ENCODE measurements around the gene FGF22.

The FGF22 gene

DNA sequence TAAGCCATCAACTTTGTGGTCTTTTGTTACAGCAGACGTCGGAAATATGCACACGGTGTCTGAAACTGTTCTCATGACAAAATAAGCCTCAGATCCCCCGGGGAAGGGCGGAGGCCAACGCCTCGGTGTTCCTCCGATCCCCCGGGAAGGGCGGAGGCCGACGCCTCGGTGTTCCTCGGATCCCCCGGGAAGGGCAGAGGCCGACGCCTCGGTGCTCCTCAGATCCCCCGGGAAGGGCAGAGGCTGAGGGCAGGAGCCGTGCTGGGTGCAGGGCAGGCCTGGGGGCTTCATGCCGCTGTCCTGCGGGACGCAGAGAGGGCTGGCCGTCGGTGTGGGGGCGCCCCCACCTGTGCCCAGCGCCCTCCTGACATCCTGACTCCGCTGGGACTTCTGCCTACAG lies 4.7 kb downstream of the FGF22 start:
- DNase-seq (ENCODE audit: low spot score) = no peak

DNA sequence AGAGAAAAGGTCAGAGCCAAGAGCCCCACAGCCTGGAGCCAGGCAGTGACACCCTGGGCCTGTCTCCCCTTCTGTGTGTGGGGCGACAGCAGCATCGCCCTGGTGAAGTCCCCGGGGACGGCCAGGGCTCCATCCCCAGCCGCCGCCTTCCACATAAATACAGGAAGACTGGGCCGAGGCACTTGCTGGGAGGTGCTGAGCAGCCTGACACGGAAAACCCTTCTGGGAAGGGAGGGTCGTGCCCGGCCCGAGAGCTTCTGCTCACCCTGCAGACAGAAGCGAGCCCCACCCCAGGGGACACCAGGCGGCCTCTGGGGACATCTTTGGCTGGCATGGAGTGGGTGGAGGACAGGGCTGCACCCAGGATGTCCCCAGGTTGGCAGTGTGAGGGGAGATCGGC lies 5.1 kb downstream of the FGF22 start:
- DNase-seq (ENCODE audit: low spot score) = no peak

DNA sequence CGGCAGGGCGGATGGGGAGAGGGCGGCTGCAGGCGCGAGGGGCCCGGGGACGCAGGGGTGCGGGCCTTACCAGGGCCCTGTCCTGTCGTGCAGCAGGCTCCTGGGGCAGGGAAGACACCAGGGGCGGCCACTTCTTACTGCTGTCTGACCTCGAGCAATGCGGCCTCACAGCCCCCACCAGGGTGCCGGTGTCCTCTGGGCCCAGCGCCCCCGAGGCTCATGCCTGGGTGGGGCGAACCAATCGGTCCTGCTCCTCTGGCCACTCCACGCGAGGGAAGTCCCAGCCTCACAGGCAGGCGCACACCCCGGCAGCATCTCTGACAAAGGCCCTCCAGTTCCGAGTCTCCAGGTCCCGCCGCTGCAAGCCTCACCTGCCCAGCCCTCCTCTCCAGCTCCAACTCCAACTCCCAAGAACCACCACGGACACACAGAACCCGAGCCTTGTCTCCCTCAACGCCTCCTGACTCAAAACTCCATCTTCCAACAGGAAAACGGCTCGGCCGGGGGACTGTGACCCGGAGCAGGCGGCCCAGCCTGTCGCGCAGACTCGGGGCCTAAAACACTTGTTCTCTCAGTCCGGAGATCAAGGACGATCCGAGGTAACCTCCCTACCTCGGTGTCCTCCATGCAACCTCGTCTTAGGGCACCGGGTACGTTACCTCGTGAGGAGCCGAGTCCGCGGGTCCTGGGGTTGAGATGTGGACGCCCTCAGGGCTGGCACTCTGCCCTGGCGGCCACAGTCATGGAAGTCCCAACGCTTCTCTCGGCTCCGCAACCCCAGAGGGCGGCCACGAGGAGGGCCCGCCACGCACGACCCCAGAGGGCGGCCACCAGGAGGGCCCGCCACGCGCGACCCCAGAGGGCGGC lies 6.5 kb downstream of the FGF22 start:
- DNase-seq (ENCODE audit: low spot score) = no peak

DNA sequence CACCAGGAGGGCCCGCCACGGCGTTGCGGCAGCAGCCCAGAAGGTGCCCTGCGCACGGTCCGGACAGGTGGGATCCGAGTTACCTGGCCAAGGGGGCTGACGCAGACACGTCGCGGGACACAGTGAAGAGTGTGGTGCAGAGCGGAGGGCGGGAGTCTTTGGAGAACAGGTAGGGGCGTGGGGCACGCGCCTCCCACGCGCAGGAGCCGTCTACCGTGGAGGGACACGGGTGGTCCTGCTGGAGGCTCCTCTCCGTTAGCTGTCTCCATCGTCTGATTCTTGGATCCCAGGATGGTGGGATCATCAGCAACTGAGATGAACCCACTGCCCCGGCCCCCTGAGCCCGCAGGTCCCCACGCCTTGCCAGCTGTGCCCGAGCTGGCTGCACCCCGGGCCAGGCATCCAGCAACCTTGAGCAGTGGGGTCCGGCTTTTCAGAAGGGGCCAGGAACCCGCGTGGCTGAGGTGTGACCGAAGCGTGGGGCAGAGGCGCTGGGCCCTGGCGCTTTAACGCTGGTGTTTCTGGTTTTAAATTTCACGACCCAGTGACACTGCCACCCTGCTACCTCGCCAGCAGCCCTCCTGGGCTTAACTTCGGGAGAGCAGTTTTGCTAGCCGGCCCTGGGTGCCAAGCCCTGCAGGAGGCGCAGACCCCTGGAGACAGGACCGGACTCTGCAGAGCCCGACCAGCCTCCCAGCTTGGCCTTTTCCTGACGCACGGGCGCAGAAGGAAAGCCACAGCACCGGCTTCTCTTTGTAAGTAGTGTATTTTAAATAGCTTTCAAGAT lies 7.3 kb downstream of the FGF22 start:
- no peak for DNase-seq (ENCODE audit: low spot score)

DNA sequence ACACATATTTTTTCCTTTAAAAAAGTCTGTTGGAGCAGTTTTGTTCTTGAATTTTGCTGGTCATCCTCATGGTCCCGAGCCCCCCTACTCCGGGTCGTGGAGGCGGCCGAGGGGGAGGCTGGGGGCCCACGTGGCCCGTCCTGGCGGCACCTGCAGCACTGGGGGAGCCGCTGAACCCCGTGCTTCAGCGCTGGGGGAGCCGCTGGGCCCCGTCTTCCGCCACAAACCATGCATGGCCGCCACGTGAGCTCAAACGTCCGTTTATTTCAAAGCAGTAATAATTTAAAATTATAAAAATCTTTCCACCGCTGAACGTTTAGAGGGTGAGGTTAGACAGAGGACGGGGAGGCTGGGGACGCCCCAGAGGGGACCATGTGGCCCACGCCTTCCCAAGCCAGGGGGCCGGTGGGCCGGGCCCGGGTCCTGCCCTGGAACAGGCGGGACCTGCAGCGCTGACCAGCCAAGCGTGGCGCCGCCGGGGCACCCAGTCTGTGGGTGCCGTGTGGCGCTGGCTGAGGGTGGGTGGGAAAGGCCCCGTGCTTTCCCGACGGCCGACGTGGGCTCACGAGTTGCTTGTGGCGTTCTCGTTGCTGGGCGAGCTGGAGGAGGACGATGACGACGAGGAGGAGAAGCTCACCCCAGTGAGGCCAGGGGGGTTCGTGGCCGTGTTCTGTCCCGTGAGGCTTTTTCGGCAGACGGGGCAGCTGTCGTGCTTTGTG lies 8.0 kb downstream of the FGF22 start:
- no peak for DNase-seq (ENCODE audit: low spot score)

DNA sequence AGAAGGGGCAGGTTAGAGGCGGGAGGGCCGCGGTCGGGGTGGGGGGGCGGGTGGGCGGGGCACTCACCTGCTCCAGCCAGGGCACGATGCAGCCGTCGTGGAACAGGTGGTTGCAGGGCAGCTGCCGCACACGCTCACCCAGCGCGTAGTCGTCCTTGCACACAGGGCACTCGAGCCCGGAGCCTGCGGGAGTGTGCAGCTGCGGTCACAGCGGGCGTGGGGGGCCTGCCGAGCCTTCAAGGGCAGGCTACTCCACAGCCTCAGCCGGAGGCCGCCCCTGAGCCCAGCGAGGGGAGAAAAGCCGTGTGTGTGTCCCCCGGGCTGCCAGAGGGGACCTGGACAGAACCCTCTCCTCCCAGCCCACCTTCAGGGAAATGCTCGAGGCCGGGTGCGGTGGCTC lies 8.6 kb downstream of the FGF22 start:
- no peak for DNase-seq (ENCODE audit: low spot score)

DNA sequence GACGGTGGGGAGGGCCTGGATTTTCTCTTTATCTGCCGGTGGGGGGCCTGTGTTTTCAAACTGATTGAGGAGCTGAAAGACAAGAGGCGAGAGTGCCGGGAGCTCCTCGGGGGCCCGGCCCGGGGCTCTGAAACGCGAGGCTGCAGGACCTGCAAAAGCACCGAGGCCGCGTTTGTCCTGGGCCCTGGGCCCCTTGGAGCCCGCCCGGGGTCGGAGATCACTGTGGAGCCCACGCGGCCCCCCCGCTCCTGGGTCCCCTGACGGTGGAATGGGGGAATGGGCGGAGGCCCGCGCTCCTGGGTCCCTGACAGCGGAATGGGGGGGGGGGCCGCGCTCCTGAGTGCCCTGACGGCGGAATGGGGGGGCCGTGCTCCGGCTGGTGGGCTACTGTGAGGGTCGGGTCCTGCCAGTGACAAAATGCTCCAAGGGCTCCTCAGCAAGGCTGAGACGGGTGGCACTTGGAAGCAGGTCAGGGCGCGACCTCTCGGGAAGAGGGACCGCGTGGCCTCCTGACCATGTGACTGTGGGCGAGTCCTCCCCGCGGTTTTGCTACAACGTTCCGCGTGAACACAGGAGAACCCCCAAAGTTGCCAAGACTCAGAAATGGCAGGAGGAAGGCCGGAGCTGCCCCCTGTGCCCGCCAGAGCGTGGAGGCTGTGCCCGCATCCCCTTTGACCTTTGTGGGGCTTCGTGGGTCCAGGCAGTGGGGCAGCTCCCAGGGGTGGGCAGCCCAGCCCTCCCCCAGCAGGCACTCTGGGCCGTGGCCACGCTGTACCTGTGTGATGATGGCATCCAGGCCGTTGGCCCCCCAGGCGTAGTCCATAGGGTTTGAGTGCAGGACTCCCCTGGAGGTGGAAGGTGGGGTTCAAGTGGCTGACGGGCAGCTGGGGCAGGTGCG lies 9.5 kb downstream of the FGF22 start:
- no peak for DNase-seq (ENCODE audit: low spot score)

DNA sequence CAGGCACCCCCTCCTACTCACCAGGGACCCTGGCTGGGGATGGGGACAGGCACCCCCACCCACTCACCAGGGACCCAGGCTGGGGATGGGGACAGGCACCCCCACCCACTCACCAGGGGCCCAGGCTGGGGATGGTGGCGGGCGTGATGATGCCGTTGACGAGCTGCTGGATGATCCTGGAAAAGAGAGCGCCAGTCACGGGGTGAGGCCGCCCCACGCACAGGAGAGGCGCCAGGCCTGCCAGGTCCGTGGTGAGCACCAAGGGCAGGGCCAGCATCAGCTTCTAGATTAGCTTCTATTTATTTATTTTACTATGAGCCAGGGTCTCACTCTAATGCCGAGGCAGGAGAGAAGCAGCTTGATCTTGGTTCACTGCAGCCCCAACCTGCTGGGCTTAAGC lies 10.4 kb downstream of the FGF22 start:
- no peak for DNase-seq (ENCODE audit: low spot score)

DNA sequence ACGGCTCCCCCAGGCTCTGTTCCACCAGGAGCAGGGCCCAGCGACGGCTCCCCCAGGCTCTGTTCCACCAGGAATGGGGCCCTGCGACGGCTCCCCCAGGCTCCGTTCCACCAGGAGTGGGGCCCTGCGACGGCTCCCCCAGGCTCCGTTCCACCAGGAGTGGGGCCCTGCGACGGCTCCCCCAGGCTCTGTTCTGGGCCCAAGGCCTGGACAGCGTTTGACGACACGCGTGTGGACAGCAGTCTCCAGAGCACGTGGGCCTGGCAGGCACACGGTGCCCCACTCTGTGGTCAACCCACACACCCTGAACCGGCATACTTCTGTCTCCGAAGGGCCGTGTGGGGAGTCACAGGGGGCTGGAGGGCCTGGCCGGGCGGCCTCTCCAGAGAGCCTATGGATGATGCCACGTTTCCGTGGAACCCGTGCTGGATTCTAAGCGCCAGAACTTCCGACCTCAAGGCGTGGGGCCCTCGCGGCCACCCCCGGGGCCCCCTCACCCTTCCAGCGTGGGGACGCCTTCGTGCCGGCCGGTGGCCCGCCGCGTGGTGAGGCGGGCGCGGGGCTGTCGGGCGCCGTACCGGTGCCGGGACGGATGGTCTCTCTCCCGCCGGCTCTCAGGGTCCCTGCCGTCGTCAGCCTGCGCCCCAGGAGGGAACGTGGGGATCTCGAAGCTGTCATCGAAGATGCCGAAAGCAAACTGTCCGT lies 11.6 kb downstream of the FGF22 start:
- no peak for DNase-seq (ENCODE audit: low spot score)

DNA sequence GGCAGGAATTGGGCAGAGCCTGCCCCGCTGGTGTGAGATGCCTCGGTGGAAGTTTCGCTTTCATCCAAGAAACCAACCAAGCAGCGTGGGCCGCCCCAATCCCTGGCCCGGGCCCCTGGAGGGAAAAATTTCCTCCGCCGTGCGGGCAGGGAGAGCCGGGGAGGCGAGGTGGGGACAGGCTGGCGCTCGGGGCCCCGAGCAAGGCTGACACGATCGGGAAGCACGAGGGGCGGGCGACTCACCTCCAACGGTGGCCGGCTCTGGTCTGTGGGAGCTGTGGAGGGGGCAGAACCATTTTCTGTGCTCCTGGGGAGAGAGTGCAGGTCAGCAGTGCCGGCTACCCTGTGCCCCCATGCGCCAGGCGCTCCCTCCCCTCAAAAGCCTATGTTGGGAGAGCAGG lies 12.3 kb downstream of the FGF22 start:
- DNase-seq (ENCODE audit: low spot score) = no peak

DNA sequence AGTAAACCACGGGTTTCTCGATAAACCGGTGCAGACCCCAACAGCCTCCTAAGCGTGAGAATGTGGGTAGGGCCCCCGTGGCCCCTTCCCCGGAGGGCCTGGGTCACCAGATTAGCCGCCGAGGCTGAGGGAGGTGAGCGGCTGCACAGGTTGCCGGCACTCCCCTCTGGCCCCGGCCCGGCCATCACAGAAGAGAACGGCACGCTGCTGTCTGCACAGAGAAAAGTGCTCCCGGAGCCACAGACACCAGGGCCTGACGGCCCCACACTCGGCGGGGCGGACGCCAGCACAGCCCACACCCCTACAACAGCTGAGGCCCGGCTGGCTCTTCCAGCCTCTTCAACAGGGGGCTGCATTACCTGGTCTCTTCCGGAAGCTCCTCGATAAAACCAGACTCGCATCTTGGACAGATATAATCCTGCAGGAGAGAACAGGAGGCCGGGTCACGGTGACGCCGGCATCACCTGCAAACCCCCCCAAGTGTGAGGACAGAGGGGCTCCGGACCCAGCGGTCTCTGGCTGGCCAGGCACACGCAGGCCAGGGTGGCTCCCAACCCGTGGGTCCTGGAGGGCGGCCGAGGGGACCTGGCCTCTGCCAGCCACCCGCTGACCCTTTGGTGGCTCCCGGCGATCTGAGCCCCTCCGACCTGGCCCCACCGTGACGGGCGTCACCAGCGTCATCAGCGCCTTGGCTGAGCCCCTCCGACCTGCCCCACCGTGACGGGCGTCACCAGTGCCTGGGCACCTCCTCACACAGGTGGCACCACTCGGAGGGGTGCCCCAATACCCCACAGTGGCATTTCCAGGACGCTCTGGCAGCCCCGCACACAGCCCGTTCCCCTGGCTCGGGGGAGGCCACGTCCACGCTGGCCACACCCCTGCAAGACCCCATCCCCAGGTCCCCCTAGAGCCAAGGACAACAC lies 13.0 kb downstream of the FGF22 start:
- DNase-seq (ENCODE audit: low spot score) = no peak

DNA sequence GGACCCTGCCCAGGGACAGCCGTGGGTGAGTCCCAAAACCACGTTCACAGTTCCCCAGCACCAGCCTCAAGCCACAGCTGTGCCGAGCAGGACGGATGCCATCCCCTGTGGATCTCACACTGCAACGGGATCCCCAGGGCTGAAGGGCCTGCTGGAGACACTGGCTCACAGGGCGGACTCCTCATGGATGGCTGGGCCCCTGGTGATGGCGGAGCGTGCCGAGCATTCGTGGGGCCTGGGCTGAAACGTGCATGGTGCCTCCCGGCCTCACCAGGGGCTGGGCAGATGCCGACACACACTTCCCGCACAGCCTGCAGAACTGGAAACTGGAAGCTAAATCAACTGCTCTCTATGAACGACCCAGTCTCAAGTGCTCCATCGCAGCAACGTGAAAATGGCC lies 13.7 kb downstream of the FGF22 start:
- DNase-seq (ENCODE audit: low spot score) = no peak

DNA sequence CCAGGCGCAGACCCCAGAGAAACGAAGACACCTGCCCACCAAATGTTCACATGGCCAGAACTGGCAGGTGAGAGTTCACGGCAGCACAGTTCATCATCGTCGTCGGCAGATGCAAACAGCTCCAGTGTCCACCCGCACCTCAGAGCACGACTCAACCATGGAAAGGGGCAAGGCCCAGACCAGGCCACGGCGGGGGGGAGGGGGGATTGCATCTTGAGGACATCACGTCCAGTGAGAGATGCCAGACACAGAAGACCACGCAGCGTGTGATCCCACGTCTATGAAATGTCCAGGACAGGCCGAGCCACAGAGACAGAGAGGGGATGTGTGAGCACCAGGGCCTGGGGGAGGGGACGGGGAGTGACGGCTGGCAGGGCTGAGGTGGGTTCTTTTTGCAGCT lies 16.0 kb downstream of the FGF22 start:
- DNase-seq (ENCODE audit: low spot score) = no peak

DNA sequence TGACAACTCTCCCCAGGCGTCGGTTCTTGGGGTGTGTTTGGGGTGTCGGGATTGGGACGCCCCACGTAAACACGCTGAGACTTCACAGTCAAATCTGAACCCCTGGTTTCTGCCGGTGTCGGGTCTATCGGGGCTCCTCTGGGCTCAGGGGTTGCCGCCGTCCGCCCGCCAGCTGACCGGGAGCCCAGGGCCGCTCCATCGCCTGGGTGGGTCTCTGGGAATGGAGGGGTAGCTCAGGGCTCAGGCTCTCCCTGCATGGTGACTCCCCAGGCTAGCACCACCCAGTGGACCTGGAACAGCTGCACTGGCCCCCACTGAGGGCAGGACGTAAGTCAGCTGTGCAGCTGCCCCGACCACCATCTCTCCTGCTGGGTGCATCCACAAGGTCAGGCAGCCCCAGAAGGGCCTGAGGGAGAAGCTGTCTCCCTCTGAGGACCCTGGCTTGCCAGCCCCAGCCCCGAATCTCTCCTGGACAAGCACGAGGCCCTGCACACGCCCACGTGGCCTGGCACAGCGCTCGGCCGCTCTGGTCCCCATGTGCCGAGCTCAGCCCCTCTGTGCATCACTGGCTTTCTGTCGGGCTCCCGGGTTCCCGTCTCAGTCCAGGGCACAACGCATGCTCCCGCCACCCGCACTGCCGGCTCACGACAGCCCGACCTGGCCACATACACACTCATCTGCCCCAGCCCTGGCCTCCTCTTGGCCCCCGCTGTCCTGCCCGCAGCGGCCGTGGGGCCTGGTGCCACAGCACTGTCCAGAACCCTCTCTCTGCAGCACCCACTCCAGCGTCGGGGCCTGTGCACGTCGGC lies 17.3 kb downstream of the FGF22 start:
- no peak for DNase-seq (ENCODE audit: low spot score)

DNA sequence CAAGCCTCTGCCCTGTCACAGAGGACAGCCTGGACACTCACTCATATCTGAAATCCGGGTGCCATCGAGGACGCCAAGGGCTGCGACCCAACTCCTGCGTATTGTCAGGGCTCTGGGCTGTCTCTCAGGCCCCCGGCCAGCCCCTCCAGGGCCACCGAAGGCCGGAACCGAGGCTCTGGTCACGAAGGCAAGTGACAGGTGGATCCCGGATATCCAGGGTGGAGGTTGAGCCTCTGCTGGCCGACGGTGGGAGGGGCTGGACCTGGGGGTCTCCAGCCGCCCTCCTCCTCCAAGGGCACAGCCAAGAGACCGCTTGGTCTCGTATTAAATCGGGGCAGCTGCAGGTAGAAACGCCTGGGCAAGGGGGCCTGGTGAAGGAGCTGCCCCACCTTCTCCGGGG lies 17.9 kb downstream of the FGF22 start:
- no peak for DNase-seq (ENCODE audit: low spot score)

DNA sequence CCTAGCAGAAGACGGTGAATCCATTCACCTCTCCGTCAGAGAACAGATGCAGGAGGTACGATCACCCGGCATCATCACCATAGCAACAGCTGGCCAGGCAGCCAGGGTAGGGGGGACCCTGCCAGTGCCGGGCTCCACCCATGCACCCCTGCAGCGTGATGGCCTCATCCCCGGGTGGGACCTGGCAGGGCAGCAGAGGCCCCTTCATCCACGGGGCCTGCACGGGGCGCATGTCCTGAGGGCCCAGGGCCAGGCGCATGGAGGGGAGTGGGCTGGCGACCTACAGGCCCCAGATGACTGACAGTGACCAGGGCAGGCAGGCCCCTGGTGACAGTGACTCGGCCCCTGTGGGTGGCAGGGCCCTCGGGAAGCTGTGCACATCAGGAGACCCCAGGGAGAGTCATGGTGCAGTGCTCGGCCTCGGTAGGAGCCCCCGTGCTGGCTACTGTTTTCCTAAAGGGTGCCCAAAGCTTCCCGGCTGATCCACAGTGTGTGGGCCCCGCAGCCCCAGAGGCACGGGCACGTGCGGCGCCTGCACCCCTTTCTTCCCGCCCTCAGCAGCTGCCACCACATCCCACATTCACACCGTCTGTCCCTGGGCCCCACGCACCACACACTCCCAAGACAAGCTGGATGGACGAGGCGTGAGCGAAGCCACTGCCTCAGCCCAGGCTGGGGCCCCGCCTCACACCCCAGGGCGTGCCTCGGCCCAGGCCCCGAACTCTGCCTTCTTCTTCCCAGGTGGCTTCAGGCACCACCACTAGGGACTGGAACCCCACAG lies 18.6 kb downstream of the FGF22 start:
- DNase-seq (ENCODE audit: low spot score) = no peak

DNA sequence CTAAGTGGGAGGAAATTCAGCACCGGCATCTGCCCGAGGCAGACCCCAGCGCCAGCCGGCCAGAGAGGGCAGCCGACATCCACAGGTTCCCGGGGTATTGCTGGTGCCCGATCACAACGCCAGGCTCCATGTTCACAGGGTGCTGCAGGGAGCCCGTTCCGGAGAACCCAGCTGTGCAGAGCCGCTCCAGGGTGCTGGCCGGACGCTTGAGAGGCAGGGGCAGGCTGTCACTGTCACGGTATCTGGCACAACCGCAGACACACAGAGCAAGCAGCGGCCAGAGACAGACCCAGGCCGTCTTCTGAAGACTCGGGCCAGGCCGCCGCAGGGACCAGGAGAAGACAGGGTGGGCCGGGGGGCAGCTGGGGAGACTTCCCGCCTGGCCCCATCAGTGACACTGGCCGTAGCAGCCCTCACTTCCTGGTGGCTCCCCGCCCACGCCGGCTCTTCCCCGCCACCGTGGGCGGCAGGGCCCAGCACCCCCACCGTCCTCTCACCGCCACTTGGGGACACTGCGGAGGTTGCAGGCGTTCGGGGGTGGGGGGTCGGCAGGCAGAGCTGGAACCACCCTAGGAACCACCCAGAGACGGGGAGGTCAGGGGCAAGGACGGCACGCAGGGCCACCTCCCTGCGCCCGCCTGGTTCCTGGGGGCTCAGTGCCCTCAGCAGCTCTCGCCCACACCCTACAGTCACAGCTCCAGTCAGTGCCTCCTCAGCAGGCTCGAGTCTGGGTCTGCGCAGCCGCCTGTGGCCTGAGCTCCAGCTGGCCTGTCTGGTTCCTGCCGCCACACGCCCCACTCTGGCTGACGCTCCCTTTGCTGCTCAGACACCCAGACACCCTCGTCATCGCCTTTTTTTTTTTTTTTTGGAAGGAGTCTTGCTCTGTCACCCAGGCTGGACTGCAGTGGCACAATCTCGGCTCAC lies 19.5 kb downstream of the FGF22 start:
- DNase-seq (ENCODE audit: low spot score) = no peak

Data from ecto neural progenitor cell (in vitro differentiated cells).